GM19397 (cell line): ENCODE results near the gene TSEN15.
"Not testable (repeated sequence)": the region's sequence is repeated elsewhere in the genome, so short reads cannot be mapped to it uniquely, and the experiment has no call there.

Experiments used
- ATAC-seq: cut with Tn5 transposase; IDR thresholded peaks from one replicate; pipeline ENCODE4 v1.9.1; 2021; ENCODE audit warnings: mild to moderate bottlenecking, moderate library complexity; ENCODE audit not compliant: unreplicated experiment

Gene TSEN15

DNA sequence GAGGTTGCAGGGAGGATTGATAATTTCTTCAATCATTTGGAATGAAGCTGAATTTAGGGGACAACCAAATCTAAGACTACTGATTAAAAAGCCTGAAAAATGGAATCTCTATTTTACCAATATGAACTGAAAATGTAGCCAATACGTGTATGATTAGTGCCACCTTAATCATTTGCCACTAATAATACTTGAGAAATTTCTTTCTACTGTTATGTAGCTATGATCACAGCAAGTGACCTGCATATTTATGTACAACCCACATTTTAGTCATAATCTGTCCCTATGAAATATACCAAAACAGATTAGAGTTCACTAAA lies 20.5 kb upstream of the TSEN15 start:
- no peak for ATAC-seq

GRCh38 chr1:184031409-184032107 lies 20.0 kb upstream of the TSEN15 start:
- no peak for ATAC-seq

GRCh38 chr1:184032306-184032929 lies 19.1 kb upstream of the TSEN15 start:
- ATAC-seq: no peak

- no peak for ATAC-seq
These were observed 18.6 kb upstream of the TSEN15 start for GRCh38 chr1:184032930-184033418.

DNA sequence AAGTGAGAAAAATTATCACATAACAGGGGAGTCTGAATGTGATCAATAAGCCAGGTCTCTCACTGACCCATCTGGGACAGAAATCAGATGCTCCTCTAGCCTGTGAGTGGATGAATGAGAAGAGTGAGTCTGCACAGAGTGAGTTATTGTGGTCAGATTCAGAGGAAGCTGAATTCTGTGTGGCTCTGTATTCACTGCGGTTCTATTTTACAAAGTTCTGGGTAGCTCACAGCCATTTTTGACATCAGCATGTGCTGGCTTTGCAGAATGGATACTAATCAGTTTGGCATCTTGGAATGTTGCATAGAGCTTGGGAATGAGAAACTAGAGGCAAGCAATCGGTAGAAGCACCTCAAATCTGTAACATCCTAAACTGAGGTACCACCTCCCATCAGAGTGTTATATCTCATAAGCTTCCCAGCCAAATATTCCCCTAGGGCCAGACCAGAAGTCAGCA lies 17.8 kb upstream of the TSEN15 start:
- no peak for ATAC-seq

DNA sequence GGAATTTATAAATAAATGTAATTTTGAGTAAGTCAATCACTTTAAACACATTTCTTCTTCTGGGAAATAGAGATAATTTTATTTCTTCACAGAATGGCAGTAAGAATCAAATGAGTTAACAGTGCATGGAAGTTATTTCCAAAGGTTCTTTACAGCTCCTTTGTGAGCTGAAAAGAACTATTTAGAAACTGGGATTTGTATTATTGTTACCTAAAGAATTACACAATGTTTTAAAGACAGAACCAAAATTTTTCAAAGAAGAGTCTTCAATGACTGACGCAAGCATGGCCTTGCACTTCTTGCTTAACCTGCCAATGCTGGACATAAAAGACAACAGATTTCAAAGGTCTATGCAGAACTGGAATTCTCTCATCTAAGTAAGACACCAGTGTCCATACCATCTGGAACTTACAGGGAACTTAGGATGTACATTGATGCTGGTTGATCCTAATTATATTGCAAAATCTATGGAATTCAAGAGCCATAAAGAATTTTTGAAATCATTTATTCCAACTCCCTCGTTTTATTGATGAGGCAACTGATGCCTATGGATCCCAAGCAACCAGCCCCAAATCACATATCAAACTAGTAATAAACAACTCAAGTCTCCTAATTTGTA lies 16.7 kb upstream of the TSEN15 start:
- ATAC-seq: no peak

GRCh38 chr1:184035719-184036516 lies 15.6 kb upstream of the TSEN15 start:
- ATAC-seq: no peak

- ATAC-seq: peak; percentile 20
These were observed 15.0 kb upstream of the TSEN15 start for GRCh38 chr1:184036517-184036949.

DNA sequence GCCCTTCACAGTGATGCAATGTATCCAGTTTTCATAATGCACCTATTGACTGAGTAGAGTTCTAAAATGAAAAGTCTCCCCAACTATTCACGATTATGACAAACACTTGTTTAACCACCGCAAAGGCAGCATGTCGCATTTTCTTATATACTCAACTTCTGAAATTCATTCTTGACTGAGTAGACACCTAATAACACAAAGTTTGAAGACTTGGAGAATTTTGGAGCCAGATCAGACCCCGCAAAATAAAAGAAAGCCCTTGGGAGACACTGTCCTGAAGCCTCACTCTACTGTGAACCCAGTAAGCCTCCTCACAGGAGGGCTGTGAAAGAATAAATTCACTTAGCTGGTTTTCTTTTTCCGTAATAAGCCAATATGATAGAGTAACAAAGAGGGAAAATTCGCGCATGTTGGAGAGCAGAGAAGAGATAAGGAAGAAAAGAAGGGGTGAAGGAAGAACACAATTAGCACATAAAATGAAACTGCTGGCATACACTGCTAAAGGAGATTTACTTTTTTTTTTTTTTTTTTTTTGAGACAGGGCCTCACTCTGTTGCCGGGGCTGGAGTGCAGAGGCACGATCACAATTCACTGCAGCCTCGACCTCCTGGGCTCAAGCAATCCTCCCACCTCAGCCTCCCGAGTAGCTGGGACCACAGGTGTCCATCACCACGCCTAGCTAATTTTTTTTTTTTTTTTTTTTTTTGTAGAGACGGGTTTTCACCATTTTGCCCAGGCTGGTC lies 13.5 kb upstream of the TSEN15 start:
- no peak for ATAC-seq

- no peak for ATAC-seq
These were observed 12.4 kb upstream of the TSEN15 start for GRCh38 chr1:184039126-184039525.

GRCh38 chr1:184041731-184042130 lies 9.8 kb upstream of the TSEN15 start:
- no peak for ATAC-seq

DNA sequence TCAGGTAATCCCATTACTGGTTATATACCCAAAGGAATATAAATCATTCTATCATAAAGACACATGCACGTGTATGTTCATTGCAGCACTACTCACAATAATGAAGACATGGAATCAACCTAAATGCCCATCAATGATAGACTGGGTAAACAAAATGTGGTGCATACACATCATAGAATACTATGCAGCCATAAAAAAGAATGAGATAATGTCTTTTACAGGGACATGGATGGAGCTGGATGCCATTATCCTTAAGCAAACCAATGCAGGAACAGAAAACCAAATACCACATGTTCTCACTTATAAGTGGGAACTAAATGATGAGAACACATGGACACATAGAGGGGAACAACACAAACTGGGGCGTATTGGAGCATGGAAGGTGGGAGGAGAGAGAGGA lies 8.2 kb upstream of the TSEN15 start:
- ATAC-seq: not testable (repeated sequence)

DNA sequence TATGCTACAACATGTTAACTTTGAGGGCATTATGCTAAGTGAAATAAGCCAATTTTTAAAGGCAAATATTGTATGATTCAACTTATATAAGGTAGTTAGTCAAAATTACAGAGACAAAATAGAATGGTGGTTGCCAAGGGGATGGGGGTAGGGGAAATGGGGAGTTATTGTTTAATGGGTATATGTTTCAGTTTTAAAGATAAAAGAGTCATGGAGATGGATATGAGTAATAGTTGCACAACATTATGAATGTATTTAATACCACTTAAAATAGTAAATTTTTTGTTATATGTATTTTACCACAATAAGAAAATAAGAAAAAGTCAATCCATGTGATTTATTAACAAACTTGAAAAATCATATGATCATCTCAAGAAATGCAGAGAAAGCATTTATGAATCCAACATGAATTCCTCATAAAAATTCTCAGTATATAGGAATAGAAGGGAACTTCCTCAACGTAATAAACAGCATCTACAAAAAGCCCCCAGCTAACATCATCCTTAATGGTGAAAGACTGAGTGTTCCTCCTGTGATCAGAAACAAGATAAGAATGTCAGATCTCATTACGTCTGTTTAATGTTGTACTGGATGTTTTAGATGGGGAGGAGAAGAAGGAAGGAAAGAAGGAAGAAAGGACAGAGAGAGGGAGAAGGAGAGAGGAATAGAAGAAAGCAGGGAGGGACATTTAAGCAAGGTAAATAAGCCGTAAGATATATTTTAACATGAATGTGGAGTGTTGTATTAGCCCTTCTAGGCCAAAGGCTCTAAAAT lies 6.7 kb upstream of the TSEN15 start:
- ATAC-seq: no peak

DNA sequence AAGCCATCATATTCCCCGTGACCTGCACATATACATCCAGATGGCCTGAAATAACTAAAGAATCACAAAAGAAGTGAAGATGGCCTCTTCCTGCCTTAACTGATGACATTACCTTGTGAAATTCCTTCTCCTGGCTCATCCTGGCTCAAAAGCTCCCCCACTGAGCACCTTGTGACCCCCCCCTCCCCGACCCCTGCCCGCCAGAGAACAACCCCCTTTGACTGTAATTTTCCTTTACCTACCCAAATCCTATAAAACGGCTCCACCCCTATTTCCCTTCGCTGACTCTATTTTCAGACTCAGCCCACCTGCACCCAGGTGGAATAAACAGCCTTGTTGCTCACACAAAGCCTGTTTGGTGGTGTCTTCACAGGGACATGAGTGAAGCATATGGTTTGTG lies 4.0 kb upstream of the TSEN15 start:
- not testable (repeated sequence) for ATAC-seq

GRCh38 chr1:184048561-184049240 lies 2.8 kb upstream of the TSEN15 start:
- no peak for ATAC-seq

- no peak for ATAC-seq
These were observed 2.2 kb upstream of the TSEN15 start for GRCh38 chr1:184049291-184049690.

DNA sequence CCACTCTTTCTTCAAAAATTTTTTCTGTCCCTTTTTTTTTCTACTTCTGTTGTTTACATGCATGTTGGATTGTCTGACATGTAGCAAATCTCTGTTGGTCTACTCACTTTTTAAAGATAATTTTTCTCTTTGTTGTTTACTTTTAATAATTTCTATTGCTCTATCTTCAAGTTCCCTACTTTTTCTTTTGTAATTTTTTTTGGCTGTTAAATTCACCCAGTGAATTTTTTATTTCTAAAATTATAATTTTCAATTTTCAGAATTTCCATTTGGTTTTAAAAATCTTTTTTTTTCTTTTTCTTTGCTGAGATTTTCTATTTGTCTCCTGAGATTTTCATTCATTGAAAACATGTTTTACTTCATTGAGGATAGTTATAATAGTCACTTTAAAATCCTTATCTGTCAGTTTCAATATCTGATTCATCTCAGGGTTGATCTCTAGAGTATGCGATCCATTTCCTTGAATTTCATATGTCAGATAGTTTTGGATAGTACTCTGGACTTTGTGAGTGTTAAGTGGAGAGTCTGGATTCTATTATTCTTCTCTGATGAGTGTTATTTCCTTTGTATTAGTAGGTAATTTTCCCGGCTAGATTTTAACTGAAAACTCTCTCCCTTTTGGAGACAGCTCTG lies 1.6 kb upstream of the TSEN15 start:
- no peak for ATAC-seq

GRCh38 chr1:184050636-184051035 lies 894 bp upstream of the TSEN15 start:
- ATAC-seq: no peak

GRCh38 chr1:184051138-184051484 lies 419 bp upstream of the TSEN15 start:
- ATAC-seq: no peak
